Measurements from ENCODE around the gene ZNF300.

- TF ChIP-seq CTCF (IDR thresholded peaks at IDR 0.05) (no peak), POLR2A (IDR thresholded peaks at IDR 0.05) (no peak), POLR2AphosphoS5 (IDR thresholded peaks at IDR 0.05) (peak; percentile 44 to 70 (median 59))
Observed at GRCh38 chr5:150946351-150946905, 41.6 kb upstream of the ZNF300 start.

Data from sigmoid colon (tissue), 4 donors.